Mucosa of rectum (tissue), 2 donors: Measurements from ENCODE around the gene SNRPD3.
"Not testable (repeated sequence)": the region's sequence is repeated elsewhere in the genome, so short reads cannot be mapped to it uniquely, and the experiment has no call there.

ENCODE experiments used
- H3K27ac ChIP-seq, 2 donors: one replicate each; pipeline ENCODE4 v1.7.0; 2013; ENCODE audit warnings: inconsistent platforms in 2 of 2, low read depth in 2 of 2, low read length in 2 of 2
- H3K27me3 ChIP-seq, 2 donors: one replicate each; pipeline ENCODE4 v1.7.0; 2013; ENCODE audit warnings: low read length in 2 of 2; ENCODE audit not compliant: control insufficient read depth in 2 of 2, insufficient read depth in 2 of 2
- H3K36me3 ChIP-seq, 2 donors: one replicate each; pipeline ENCODE4 v1.7.0; 2013; ENCODE audit warnings: low read length in 2 of 2; ENCODE audit not compliant: control insufficient read depth in 2 of 2, insufficient read depth in 2 of 2
- H3K4me1 ChIP-seq, 2 donors: one replicate each; pipeline ENCODE4 v1.7.0; 2013; ENCODE audit warnings: low read length in 2 of 2, mild to moderate bottlenecking in 1 of 2; ENCODE audit not compliant: control insufficient read depth in 2 of 2, insufficient read depth in 2 of 2
- H3K4me3 ChIP-seq, 2 donors: one replicate each; pipeline ENCODE4 v1.7.0; 2013; ENCODE audit warnings: low read length in 2 of 2
- H3K9ac ChIP-seq, 2 donors: one replicate each; pipeline ENCODE4 v1.7.0; 2013; ENCODE audit warnings: low read length in 2 of 2, low read depth in 1 of 2, mild to moderate bottlenecking in 1 of 2
- H3K9me3 ChIP-seq, 2 donors: one replicate each; pipeline ENCODE4 v1.7.0; 2013; ENCODE audit warnings: low read length in 2 of 2; ENCODE audit not compliant: control insufficient read depth in 2 of 2
- donor health status: healthy.
- donor health status: Normal muscosa, but diverticular disease.

The SNRPD3 gene

GRCh38 chr22:24595863-24596262, 40.1 kb downstream of the SNRPD3 start:
- no peak overlapping the region for H3K27ac ChIP-seq
- no peak overlapping the region for H3K4me3 ChIP-seq
- H3K9me3 ChIP-seq = no peaks in the 10 kb centered on the region
- peaks cover 11 to 17% of the 10 kb centered on the region in 2 donors for H3K4me1 ChIP-seq
- H3K27me3 ChIP-seq = no peaks in the 10 kb centered on the region
- no peak overlapping the region for H3K9ac ChIP-seq
- no peaks in the 10 kb centered on the region for H3K36me3 ChIP-seq

- H3K4me1 ChIP-seq = peaks cover 18 to 27% of the 10 kb centered on the region in 2 donors
- H3K9ac ChIP-seq, H3K4me3 ChIP-seq, H3K27me3 ChIP-seq, H3K9me3 ChIP-seq, H3K27ac ChIP-seq, H3K36me3 ChIP-seq: not testable (repeated sequence)
Observed at GRCh38 chr22:24597076-24597475, 41.3 kb downstream of the SNRPD3 start.

- H3K27me3 ChIP-seq = no peaks in the 10 kb centered on the region
- peaks cover 15 to 17% of the 10 kb centered on the region in 2 donors for H3K4me1 ChIP-seq
- H3K9ac ChIP-seq = no peak overlapping the region
- H3K9me3 ChIP-seq = no peaks in the 10 kb centered on the region
- no peak overlapping the region for H3K4me3 ChIP-seq
- no peaks in the 10 kb centered on the region for H3K36me3 ChIP-seq
- no peak overlapping the region for H3K27ac ChIP-seq
Observed at GRCh38 chr22:24599514-24599913, 43.7 kb downstream of the SNRPD3 start.

GRCh38 chr22:24599958-24600715, 44.3 kb downstream of the SNRPD3 start:
- not testable (repeated sequence) for H3K9me3 ChIP-seq, H3K27me3 ChIP-seq, H3K27ac ChIP-seq, H3K36me3 ChIP-seq, H3K9ac ChIP-seq, H3K4me3 ChIP-seq
- peaks cover 15 to 16% of the 10 kb centered on the region in 2 donors for H3K4me1 ChIP-seq

- Histone ChIP-seq H3K36me3 (no peaks in the 10 kb centered on the region), H3K27me3 (no peaks in the 10 kb centered on the region), H3K27ac (peak overlapping the region; percentile 67 to 80), H3K9ac (peak overlapping the region in 1 of 2 donors; percentile 44), H3K4me3 (no peak overlapping the region), H3K9me3 (no peaks in the 10 kb centered on the region), H3K4me1 (peaks cover 15 to 16% of the 10 kb centered on the region in 2 donors)
Observed at GRCh38 chr22:24601217-24602104, 45.7 kb downstream of the SNRPD3 start.

- H3K9me3 ChIP-seq, H3K4me3 ChIP-seq, H3K36me3 ChIP-seq, H3K27me3 ChIP-seq: not testable (repeated sequence)
- peak overlapping the region; percentile 67 to 80 for H3K27ac ChIP-seq
- H3K9ac ChIP-seq = peak overlapping the region in 1 of 2 donors; percentile 44
- peaks cover 15 to 16% of the 10 kb centered on the region in 2 donors for H3K4me1 ChIP-seq
Observed at GRCh38 chr22:24602105-24602749, 46.4 kb downstream of the SNRPD3 start.

- Histone ChIP-seq H3K27ac (peak within 1 kb of the TSS; percentile 67 to 80), H3K4me1 (peaks cover 15 to 16% of the 10 kb centered on the region in 2 donors), H3K4me3 (peak within 1 kb of the TSS; percentile 37 to 52), H3K9ac (peak within 1 kb of the TSS in 1 of 2 donors; percentile 47)
- H3K27me3 ChIP-seq, H3K9me3 ChIP-seq, H3K36me3 ChIP-seq: not testable (repeated sequence)
Observed at GRCh38 chr22:24602847-24603769, 47.3 kb downstream of the SNRPD3 start, which contains the start of gene GGT1. TSS of gene GGT1 (plus strand) at chr22:24603193. CDS start at chr22:24611082, 7,889 bp downstream.

- Histone ChIP-seq H3K27ac (peak overlapping the region; percentile 52 to 58), H3K4me1 (peaks cover 15 to 16% of the 10 kb centered on the region in 2 donors), H3K9ac (peak overlapping the region in 1 of 2 donors; percentile 47)
- not testable (repeated sequence) for H3K9me3 ChIP-seq, H3K27me3 ChIP-seq, H3K36me3 ChIP-seq, H3K4me3 ChIP-seq
Observed at GRCh38 chr22:24603770-24604629, 48.2 kb downstream of the SNRPD3 start.

- H3K36me3 ChIP-seq, H3K9me3 ChIP-seq, H3K27ac ChIP-seq, H3K27me3 ChIP-seq, H3K4me3 ChIP-seq, H3K9ac ChIP-seq: not testable (repeated sequence)
- H3K4me1 ChIP-seq = peaks cover 10 to 16% of the 10 kb centered on the region in 2 donors
Observed at GRCh38 chr22:24606340-24606739, 50.5 kb downstream of the SNRPD3 start.
